ENCODE results near the gene PRSS22.

The PRSS22 gene

DNA sequence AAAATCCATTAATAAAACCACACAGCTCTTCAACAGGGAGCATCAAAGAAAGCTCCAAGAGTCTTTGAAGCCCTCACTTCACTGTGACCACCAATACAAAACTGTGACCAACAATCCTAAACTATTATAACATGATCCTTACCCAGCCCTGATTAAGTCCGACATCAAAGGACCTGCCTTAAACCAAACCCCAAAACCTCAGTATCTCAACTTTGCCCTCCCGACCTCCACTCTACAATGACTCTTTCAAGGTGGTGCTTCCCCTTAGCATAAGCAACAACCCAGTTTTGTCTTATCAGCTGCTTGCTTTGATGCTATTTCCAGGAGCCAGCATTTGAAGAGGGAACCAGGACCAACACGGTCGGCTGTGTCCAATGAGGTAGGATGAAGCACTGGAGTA lies 8.5 kb upstream of the PRSS22 start:
- no peak for DNase-seq (ENCODE audit: extremely low read depth, low read depth)
- TF ChIP-seq, protein P1, sequence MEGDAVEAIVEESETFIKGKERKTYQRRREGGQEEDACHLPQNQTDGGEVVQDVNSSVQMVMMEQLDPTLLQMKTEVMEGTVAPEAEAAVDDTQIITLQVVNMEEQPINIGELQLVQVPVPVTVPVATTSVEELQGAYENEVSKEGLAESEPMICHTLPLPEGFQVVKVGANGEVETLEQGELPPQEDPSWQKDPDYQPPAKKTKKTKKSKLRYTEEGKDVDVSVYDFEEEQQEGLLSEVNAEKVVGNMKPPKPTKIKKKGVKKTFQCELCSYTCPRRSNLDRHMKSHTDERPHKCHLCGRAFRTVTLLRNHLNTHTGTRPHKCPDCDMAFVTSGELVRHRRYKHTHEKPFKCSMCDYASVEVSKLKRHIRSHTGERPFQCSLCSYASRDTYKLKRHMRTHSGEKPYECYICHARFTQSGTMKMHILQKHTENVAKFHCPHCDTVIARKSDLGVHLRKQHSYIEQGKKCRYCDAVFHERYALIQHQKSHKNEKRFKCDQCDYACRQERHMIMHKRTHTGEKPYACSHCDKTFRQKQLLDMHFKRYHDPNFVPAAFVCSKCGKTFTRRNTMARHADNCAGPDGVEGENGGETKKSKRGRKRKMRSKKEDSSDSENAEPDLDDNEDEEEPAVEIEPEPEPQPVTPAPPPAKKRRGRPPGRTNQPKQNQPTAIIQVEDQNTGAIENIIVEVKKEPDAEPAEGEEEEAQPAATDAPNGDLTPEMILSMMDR (IDR thresholded peaks at IDR 0.05; ENCODE audit: low read depth, low read length): no peak

DNA sequence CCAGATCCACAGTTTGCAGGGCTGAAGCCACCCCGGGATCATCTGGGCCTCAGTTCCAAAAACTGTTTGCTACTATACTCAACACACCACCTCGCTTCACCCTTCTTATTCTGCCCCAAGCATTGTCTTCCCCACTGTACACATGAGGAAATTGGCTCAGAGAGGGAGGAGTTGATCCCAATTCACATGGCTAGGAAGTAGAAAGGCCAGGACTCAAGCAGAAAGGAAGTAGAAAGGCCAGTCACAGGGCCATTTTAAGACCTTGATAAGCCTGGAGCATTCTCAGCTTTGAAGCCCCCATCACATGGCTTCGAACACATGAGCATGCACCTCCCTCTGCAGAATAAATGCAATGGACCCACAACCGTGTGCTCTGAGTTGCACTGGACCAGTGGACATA lies 7.7 kb upstream of the PRSS22 start:
- TF ChIP-seq, protein P1 (IDR thresholded peaks at IDR 0.05; ENCODE audit: low read depth, low read length): no peak
- DNase-seq (ENCODE audit: extremely low read depth, low read depth): no peak

DNA sequence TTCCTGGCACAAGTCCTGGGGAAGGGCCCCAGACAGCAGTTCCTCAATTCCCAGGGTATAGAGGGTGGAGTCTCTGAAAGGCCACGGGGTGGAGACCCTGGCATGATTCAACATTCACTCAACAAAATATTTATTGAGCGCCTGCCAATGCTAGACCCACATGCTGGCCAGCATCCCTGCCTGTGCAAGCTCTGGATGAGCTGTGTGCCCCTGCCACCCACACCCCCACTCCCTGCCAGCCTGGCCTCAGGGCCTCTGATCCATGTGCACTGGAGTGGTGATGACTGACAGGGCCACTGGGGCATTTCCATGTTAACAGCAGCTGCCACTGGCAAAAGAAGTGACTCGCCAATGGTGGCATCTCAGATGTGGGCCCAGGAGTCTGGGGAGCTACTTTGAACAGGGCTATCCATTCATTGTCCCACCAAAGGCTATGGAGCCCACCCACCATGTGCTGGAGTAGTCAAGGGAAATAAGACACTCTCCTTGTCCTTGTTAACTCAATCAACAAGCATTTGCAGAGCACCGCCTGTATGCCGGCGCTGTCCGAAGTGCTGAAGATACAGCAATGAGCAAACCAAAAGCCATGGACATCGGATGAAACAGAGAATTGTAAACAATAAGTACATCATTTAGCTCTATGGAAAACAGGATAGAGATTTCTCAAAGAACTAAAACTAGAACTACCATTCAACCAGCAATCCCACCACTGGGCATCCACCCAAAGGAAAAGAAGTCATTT lies 3.0 kb upstream of the PRSS22 start:
- TF ChIP-seq, protein P1 (IDR thresholded peaks at IDR 0.05; ENCODE audit: low read depth, low read length): no peak
- DNase-seq (ENCODE audit: extremely low read depth, low read depth): no peak

DNA sequence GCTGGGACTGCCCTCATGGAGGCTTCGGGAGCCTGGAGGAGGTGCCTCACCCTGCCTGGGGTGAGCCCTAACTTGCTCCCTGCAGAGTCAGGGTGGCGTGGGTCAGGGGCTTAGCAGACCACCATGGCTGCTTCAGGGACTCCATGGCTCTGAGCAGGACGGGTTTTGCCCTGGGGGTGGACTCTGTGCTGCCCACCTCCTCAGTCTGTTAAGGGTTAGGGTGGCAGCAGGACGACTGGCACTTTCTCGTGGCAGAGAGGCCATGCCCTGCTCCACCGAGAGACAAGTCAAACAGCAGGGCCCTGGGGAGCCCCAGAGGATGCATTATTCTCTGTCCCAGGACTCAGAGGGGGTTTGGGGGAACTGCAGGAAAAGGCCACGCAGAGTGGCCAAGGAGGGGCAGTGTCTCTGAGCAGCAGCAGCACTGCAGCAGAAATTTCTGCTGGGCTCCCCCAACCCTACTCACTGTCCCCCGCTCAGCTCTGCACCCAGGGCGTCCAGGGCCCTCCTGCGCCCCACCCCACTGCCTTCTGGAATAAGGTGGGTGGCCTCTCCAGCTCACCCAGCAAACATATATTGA lies 1.8 kb upstream of the PRSS22 start:
- TF ChIP-seq, protein P1 (IDR thresholded peaks at IDR 0.05; ENCODE audit: low read depth, low read length): no peak
- no peak for DNase-seq (ENCODE audit: extremely low read depth, low read depth)

DNA sequence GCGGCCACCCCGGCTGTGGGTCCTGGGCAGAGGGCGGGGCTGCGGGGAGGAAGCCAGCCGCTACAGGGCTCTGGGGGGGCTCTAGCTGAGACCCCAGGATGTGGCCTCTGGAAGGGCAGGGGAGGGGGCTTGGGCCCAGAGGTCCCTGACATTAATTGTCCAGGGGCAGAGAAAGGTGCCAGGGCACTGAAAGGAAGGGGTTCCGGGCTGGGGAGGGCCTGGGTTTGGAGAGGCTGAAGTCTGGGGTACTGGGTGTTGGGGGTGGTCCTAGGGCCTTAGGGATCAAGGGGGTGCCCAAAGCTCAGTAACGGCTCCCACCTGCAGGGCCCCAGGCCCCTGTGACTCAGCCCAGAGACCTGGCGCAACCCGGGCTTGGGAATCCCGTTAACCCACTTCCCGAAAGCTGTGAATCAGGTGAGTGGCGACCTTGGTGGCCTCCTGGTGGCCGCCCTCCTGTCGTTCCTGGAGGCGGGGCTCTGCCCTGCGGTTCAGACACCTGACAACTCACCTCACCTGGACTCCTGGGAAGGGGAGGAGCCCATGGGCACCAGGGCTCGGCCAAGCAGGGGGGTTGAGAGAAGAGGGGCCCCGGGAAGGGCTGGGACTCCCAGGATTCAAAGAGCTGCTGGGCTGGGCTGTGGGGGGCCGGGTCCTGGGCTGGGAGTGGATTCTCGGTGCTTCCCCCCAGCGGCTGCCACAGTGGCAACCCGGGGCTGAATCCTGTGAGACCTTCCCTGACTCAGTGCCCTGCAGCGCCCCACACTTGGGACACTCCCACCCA lies 465 bp upstream of the PRSS22 start:
- no peak for DNase-seq (ENCODE audit: extremely low read depth, low read depth)
- TF ChIP-seq, protein P1 (IDR thresholded peaks at IDR 0.05; ENCODE audit: low read depth, low read length): no peak

DNA sequence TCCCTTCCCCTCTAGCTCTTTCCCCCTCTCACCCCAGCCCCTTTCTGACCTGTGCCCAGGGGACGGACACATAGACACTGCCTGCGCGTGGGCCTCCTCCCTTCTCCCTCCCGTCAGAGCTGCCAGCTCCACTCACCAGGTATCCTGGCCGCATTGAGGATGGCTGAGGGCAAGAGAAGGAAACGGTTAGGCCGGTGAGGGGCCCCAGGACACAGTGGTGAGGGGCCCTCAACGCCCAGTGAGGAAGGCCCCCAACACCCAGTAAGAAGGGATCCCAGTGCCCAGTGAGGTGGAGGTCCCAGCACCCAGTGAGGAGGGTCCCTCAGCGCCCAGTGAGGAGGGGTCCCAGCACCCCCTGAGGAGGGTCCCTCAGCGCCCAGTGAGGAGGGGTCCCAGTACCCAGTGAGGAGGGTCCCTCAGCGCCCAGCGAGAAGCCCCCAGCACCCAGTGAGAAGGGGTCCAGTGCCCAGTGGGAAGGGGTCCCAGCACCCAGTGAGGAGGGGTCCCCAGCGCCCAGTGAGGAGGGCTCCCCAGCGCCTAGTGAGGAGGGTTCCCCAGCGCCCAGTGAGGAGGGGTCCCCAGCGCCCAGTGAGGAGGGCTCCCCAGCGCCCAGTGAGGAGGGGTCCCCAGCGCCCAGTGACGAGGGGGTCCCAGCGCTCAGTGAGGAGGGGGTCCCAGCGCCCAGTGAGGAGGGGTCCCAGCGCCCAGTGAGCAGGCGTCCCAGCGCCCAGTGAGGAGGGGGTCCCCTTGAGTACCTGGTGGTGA lies 1.1 kb downstream of the PRSS22 start:
- DNase-seq (ENCODE audit: extremely low read depth, low read depth): no peak
- TF ChIP-seq, protein P1 (IDR thresholded peaks at IDR 0.05; ENCODE audit: low read depth, low read length): no peak
